Activated B cell treated with CpG ODN at 0.5 μM for 24 hours (primary cell): Measurements from ENCODE around the gene SRGAP3. TPM values are rescaled to one million over a fixed set of nuclear protein-coding genes. Genes with fewer than 3 reads are reported as not detected.

Experiments used
- ATAC-seq: fragments of 200-7000 bp; cut with Tn5 transposase; one replicate; pipeline ENCODE4 v1.10.0; 2021; ENCODE audit warnings: low read depth, mild to moderate bottlenecking, moderate library complexity
- CTCF ChIA-PET: fragments of 350-600 bp; sonication (Branson Sonifier 250); formaldehyde crosslinking; loops from one replicate; lab custom pipeline; 2021; ENCODE audit warnings: antibody characterized with exemption; lab: Charles Lee
- POLR2A ChIA-PET: fragments of 350-600 bp; sonication (Branson Sonifier 250); formaldehyde crosslinking; loops from one replicate; lab custom pipeline; 2021; ENCODE audit warnings: antibody characterized with exemption; lab: Charles Lee
- DNase-seq: peaks from one replicate; pipeline ENCODE4 v3.0.0; 2022
- H3K27ac Mint-ChIP-seq: one replicate; pipeline ENCODE4 v1.8.0; 2020; ENCODE audit warnings: mixed read lengths
- H3K27me3 Mint-ChIP-seq: one replicate; pipeline ENCODE4 v1.8.0; 2021; ENCODE audit warnings: mixed read lengths
- H3K36me3 Mint-ChIP-seq: one replicate; pipeline ENCODE4 v1.8.0; 2021; ENCODE audit warnings: low read depth, mixed read lengths
- H3K4me1 Mint-ChIP-seq: one replicate; pipeline ENCODE4 v1.8.0; 2021; ENCODE audit warnings: mixed read lengths
- H3K4me3 Mint-ChIP-seq: one replicate; pipeline ENCODE4 v1.8.0; 2020; ENCODE audit warnings: mild to moderate bottlenecking, mixed read lengths
- H3K9me3 Mint-ChIP-seq: one replicate; pipeline ENCODE4 v1.8.0; 2020; ENCODE audit warnings: mixed read lengths
- CTCF ChIP-seq: fragments of 200-600 bp; IDR thresholded peaks from one replicate; pipeline ENCODE4 v1.8.0; 2022; ENCODE audit warnings: antibody characterized with exemption, mild to moderate bottlenecking
- intact Hi-C: fragments of 100-400 bp; cut with micrococcal nuclease; formaldehyde crosslinking; loops from one replicate; pipeline ENCODE4 v1.15.1; 2024
- total RNA-seq: library from RNA; stranded (reverse); gene quantifications from 2 replicates; pipeline ENCODE4 v1.2.3, GENCODE V29; 2022

Gene SRGAP3
- total RNA-seq, 1 donor from 2014 or later = 0.58 TPM

GRCh38 chr3:9023226-9023590 is 226.2 kb downstream of the SRGAP3 start:
- DNase-seq (no peak), ATAC-seq (no peak)
- intact Hi-C loops = no loop called here
- Mint-ChIP-seq H3K27me3 (no peaks in the 10 kb centered on the region), H3K36me3 (no peaks in the 10 kb centered on the region), H3K4me3 (no peak overlapping the region), H3K4me1 (no peaks in the 10 kb centered on the region), H3K27ac (no peak overlapping the region), H3K9me3 (no peaks in the 10 kb centered on the region)
- TF ChIP-seq CTCF = no peak
- ChIA-PET CTCF (no interaction called here), POLR2A (no interaction called here)

- ATAC-seq (no peak), DNase-seq (no peak)
- Mint-ChIP-seq H3K36me3 (no peaks in the 10 kb centered on the region), H3K27me3 (peaks cover 2% of the 10 kb centered on the region), H3K4me1 (no peaks in the 10 kb centered on the region), H3K9me3 (no peaks in the 10 kb centered on the region), H3K27ac (no peak overlapping the region), H3K4me3 (no peak overlapping the region)
- ChIA-PET CTCF (no interaction called here), POLR2A (no interaction called here)
- TF ChIP-seq CTCF = no peak
- intact Hi-C loops = no loop called here
These were observed 226.9 kb downstream of the SRGAP3 start for GRCh38 chr3:9022305-9023225.

GRCh38 chr3:9021271-9022009 is 228.0 kb downstream of the SRGAP3 start:
- Mint-ChIP-seq H3K27ac (no peak overlapping the region), H3K4me1 (no peaks in the 10 kb centered on the region), H3K36me3 (no peaks in the 10 kb centered on the region), H3K9me3 (no peaks in the 10 kb centered on the region), H3K27me3 (peaks cover 2% of the 10 kb centered on the region), H3K4me3 (no peak overlapping the region)
- ATAC-seq (no peak), DNase-seq (no peak)
- intact Hi-C loops = no loop called here
- no peak for TF ChIP-seq CTCF
- CTCF ChIA-PET = no interaction called here
- POLR2A ChIA-PET = no interaction called here

GRCh38 chr3:9020426-9020825 is 229.0 kb downstream of the SRGAP3 start:
- ATAC-seq = no peak
- Mint-ChIP-seq H3K27ac (no peak overlapping the region), H3K36me3 (no peaks in the 10 kb centered on the region), H3K27me3 (peaks cover 2% of the 10 kb centered on the region), H3K9me3 (no peaks in the 10 kb centered on the region), H3K4me3 (no peak overlapping the region), H3K4me1 (no peaks in the 10 kb centered on the region)
- CTCF ChIA-PET = no interaction called here
- no peak for TF ChIP-seq CTCF
- POLR2A ChIA-PET = no interaction called here
- intact Hi-C loops = no loop called here
- DNase-seq = no peak

GRCh38 chr3:9019259-9019961 is 230.0 kb downstream of the SRGAP3 start:
- POLR2A ChIA-PET = no interaction called here
- Mint-ChIP-seq H3K27me3 (peaks cover 2% of the 10 kb centered on the region), H3K4me3 (no peak overlapping the region), H3K36me3 (no peaks in the 10 kb centered on the region), H3K9me3 (no peaks in the 10 kb centered on the region), H3K4me1 (no peaks in the 10 kb centered on the region), H3K27ac (no peak overlapping the region)
- no peak for DNase-seq
- CTCF ChIA-PET = no interaction called here
- ATAC-seq = no peak
- TF ChIP-seq CTCF = no peak
- intact Hi-C loops = no loop called here
